GM18907 (cell line): ENCODE measurements around the gene PTH2R.
"Not testable (repeated sequence)": the region's sequence is repeated elsewhere in the genome, so short reads cannot be mapped to it uniquely, and the experiment has no call there.

Source experiments
- ATAC-seq: cut with Tn5 transposase; IDR thresholded peaks from one replicate; pipeline ENCODE4 v1.9.1; 2021; ENCODE audit warnings: mild to moderate bottlenecking, moderate library complexity; ENCODE audit not compliant: unreplicated experiment

The PTH2R gene

GRCh38 chr2:208482453-208483015 is 75.9 kb downstream of the PTH2R start:
- not testable (repeated sequence) for ATAC-seq

- ATAC-seq, result no peak
Measured at GRCh38 chr2:208485390-208485789, 78.8 kb downstream of the PTH2R start.

GRCh38 chr2:208488686-208489564 is 82.3 kb downstream of the PTH2R start:
- no peak for ATAC-seq

- no peak for ATAC-seq
Measured at GRCh38 chr2:208489687-208490086, 83.1 kb downstream of the PTH2R start.

GRCh38 chr2:208490492-208490891 is 83.9 kb downstream of the PTH2R start:
- no peak for ATAC-seq

GRCh38 chr2:208491641-208492040 is 85.0 kb downstream of the PTH2R start:
- ATAC-seq, result no peak

GRCh38 chr2:208492069-208492468 is 85.5 kb downstream of the PTH2R start:
- no peak for ATAC-seq

GRCh38 chr2:208493186-208493585 is 86.6 kb downstream of the PTH2R start:
- no peak for ATAC-seq

- ATAC-seq, result no peak
Measured at GRCh38 chr2:208496129-208496528, 89.5 kb downstream of the PTH2R start.

- ATAC-seq, result no peak
Measured at GRCh38 chr2:208501206-208501605, 94.6 kb downstream of the PTH2R start.

GRCh38 chr2:208502288-208502687 is 95.7 kb downstream of the PTH2R start:
- no peak for ATAC-seq

GRCh38 chr2:208505365-208505764 is 98.8 kb downstream of the PTH2R start:
- ATAC-seq, result not testable (repeated sequence)

- no peak for ATAC-seq
Measured at GRCh38 chr2:208509586-208509985, 103.0 kb downstream of the PTH2R start.

GRCh38 chr2:208511016-208511415 is 104.4 kb downstream of the PTH2R start:
- no peak for ATAC-seq

- no peak for ATAC-seq
Measured at GRCh38 chr2:208511573-208511972, 105.0 kb downstream of the PTH2R start.

GRCh38 chr2:208515099-208515498 is 108.5 kb downstream of the PTH2R start:
- no peak for ATAC-seq

- not testable (repeated sequence) for ATAC-seq
Measured at GRCh38 chr2:208523069-208523468, 116.5 kb downstream of the PTH2R start.

GRCh38 chr2:208525165-208525564 is 118.6 kb downstream of the PTH2R start:
- ATAC-seq, result not testable (repeated sequence)

GRCh38 chr2:208529796-208530195 is 123.2 kb downstream of the PTH2R start:
- ATAC-seq, result no peak

- no peak for ATAC-seq
Measured at GRCh38 chr2:208531361-208531760, 124.8 kb downstream of the PTH2R start.

- not testable (repeated sequence) for ATAC-seq
Measured at GRCh38 chr2:208535578-208535977, 129.0 kb downstream of the PTH2R start.

- no peak for ATAC-seq
Measured at GRCh38 chr2:208541461-208541988, 134.9 kb downstream of the PTH2R start.
